ENCODE data around the gene MAOA. TPM values are rescaled to one million over a fixed set of nuclear protein-coding genes. Genes with fewer than 3 reads are reported as not detected.

The MAOA gene
- total and polyA plus RNA-seq, 2 of the 13 experiments (the other 11 are each of a cell fraction or from before 2014, with no cell fraction given) = 13.4 to 14.7 TPM

DNA sequence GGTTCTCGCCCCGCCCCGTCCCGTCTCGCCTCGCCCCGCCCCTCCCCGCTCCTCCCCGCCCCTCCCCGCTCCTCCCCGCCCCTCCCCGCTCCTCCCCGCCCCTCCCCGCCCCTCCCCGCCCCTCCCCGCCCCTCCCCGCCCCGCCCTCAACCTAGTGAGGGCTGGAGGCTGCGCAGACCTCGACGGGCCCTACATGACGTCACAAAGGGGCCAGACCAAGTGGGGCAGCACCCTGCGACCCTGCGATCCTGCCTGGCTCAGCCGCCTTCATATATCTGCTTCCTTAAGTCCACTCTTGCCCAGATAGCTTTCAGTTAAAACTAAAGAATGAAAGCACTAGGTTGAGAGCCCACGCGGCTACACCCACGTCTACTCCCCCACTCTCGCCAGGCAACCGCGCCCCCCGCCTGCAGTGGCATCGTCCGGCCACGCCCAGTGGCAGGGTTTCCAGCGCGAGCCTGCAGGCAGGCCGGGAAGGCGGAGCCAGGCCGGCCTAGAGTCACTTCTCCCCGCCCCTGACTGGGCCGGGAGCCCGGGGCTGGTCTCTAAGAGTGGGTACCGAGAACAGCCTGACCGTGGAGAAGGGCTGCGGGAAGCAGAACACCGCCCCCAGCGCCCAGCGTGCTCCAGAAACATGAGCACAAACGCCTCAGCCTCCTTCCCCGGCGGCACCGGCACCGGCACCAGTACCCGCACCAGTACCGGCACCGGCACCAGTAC lies 1.5 kb upstream of the MAOA start (continued):
- TF ChIP-seq ZNF574 (CRISPR knock-in tag; IDR thresholded peaks at IDR 0.05) = peak; percentile 36; the same call in 1 of the 2 replicates

DNA sequence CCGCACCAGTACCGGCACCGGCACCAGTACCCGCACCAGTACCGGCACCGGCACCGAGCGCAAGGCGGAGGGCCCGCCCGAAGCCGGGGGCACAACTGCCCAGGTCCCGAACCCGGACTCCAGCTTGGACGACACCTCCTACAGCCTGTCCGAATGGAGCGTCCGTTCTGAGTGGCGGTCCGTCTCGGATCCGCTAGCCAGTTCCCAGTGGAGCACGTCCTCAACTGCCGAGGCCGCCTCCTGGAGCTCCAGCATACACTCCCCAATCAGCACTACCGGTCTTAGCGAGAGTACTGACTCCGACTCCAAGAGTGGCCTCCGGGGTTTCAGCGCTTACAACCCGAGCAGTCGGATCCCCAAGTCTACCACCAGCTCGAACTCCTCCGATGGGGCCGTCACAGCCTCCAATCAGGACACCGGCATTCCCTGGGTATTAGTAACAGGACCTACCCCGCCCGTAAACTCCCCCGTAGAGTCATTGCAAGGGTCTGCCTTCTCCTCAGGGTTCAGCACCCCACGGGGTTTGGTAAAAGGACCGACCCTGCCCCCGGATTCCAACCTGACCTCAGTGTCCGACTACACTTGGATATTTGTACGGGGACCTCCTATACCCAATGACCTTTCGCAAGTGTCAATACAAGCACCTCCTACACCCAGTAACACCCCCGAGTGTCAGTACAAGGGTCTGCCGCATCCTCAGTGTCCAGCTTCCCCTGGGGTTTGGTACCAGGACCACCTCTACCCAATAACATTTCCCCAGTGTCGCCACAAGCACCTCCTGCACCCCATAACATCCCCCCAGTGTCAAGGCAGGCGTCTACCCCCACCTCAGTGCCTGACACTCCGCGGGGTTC lies 721 bp upstream of the MAOA start:
- Histone ChIP-seq H3K36me3 (replicated peaks in 1 of 2; ENCODE audit: control insufficient read depth in 1 of 2, insufficient read depth in 2 of 2, low read length in 2 of 2) (no peaks in the 10 kb centered on the region), H3K27ac (ENCODE audit: extremely low read length, insufficient read depth, low read length) (peak overlapping the region; percentile 57), H3K9me3 (ENCODE audit: low read length) (no peaks in the 10 kb centered on the region), H3K9ac (ENCODE audit: insufficient read depth, low read depth, low read length) (peak overlapping the region; percentile 82), H2AFZ (ENCODE audit: low read length) (no peak overlapping the region), H3K79me2 (ENCODE audit: insufficient read depth, low read length) (peaks cover 4% of the 10 kb centered on the region), H3K4me3 (replicated peaks in 1 of 3; ENCODE audit: insufficient read depth in 1 of 3, low read depth in 2 of 3, low read length in 3 of 3) (peak overlapping the region; percentile 74 to 79 (median 78)), H3K4me1 (ENCODE audit: insufficient read depth, low read length) (0 out of 2 replicates have a peak, but pooled peaks cover 5% of the 10 kb centered on the region), H3K4me2 (ENCODE audit: low read depth, low read length) (peak overlapping the region; percentile 85), H3K27me3 (ENCODE audit: control insufficient read depth in 1 of 2, insufficient read depth in 2 of 2, low read length in 2 of 2) (no peaks in the 10 kb centered on the region), H4K20me1 (ENCODE audit: insufficient read depth, low read length) (no peaks in the 10 kb centered on the region)
- in situ Hi-C loops (cut with HindIII; ENCODE audit: extremely low pct_ligation_motif_present, low pct_unique_long_range_greater_than_20kb) = loop anchor here (5.0 to 10.0 kb wide), 2 partner anchors 47 to 89 kb away; no protein-coding TSS in a partner anchor
- FAIRE-seq (no peak), DNase-seq (ENCODE audit: low spot score) (no peak), ATAC-seq (peak; percentile 62)
- BruUV-seq (replicated peaks) = no TSS peak
- intact Hi-C loops (cut with micrococcal nuclease; ENCODE audit: unreplicated experiment) = loop anchor here (1.0 to 5.0 kb wide), 4 partner anchors 37 to 97 kb away; no protein-coding TSS in a partner anchor
- ChIA-PET POLR2A (interaction anchor here (1.4 to 2.3 kb wide), 5 partner anchors 22 to 95 kb away, joined by 5 to 20 read pairs (median 10); no protein-coding TSS in a partner anchor), CTCF (ENCODE audit: low intra/inter-chr PET ratio, low total read pairs) (no interaction called here)
- WGBS (ENCODE audit: low lambda C conversion rate) = 3% methylated on average over 5 of the region's 51 CpGs
- TF ChIP-seq, protein P1, sequence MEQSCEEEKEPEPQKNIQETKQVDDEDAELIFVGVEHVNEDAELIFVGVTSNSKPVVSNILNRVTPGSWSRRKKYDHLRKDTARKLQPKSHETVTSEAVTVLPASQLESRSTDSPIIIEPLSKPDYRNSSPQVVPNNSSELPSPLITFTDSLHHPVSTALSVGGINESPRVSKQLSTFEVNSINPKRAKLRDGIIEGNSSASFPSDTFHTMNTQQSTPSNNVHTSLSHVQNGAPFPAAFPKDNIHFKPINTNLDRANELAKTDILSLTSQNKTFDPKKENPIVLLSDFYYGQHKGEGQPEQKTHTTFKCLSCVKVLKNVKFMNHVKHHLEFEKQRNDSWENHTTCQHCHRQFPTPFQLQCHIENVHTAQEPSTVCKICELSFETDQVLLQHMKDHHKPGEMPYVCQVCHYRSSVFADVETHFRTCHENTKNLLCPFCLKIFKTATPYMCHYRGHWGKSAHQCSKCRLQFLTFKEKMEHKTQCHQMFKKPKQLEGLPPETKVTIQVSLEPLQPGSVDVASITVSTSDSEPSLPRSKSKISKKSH (CRISPR knock-in tag; IDR thresholded peaks at IDR 0.05; ENCODE audit: borderline replicate concordance) = 0 out of 2 replicates have a peak, but pooled peaks have one; percentile 6
- TF ChIP-seq, protein P2, sequence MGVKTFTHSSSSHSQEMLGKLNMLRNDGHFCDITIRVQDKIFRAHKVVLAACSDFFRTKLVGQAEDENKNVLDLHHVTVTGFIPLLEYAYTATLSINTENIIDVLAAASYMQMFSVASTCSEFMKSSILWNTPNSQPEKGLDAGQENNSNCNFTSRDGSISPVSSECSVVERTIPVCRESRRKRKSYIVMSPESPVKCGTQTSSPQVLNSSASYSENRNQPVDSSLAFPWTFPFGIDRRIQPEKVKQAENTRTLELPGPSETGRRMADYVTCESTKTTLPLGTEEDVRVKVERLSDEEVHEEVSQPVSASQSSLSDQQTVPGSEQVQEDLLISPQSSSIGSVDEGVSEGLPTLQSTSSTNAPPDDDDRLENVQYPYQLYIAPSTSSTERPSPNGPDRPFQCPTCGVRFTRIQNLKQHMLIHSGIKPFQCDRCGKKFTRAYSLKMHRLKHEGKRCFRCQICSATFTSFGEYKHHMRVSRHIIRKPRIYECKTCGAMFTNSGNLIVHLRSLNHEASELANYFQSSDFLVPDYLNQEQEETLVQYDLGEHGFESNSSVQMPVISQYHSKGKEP (CRISPR knock-in tag; IDR thresholded peaks at IDR 0.05) = no peak
- TF ChIP-seq ZNF766 (CRISPR knock-in tag; IDR thresholded peaks at IDR 0.05; ENCODE audit: borderline replicate concordance) = 0 out of 2 replicates have a peak, but pooled peaks have one; percentile 24
- TF ChIP-seq, protein P3, sequence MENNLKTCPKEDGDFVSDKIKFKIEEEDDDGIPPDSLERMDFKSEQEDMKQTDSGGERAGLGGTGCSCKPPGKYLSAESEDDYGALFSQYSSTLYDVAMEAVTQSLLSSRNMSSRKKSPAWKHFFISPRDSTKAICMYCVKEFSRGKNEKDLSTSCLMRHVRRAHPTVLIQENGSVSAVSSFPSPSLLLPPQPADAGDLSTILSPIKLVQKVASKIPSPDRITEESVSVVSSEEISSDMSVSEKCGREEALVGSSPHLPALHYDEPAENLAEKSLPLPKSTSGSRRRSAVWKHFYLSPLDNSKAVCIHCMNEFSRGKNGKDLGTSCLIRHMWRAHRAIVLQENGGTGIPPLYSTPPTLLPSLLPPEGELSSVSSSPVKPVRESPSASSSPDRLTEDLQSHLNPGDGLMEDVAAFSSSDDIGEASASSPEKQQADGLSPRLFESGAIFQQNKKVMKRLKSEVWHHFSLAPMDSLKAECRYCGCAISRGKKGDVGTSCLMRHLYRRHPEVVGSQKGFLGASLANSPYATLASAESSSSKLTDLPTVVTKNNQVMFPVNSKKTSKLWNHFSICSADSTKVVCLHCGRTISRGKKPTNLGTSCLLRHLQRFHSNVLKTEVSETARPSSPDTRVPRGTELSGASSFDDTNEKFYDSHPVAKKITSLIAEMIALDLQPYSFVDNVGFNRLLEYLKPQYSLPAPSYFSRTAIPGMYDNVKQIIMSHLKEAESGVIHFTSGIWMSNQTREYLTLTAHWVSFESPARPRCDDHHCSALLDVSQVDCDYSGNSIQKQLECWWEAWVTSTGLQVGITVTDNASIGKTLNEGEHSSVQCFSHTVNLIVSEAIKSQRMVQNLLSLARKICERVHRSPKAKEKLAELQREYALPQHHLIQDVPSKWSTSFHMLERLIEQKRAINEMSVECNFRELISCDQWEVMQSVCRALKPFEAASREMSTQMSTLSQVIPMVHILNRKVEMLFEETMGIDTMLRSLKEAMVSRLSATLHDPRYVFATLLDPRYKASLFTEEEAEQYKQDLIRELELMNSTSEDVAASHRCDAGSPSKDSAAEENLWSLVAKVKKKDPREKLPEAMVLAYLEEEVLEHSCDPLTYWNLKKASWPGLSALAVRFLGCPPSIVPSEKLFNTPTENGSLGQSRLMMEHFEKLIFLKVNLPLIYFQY (CRISPR knock-in tag; IDR thresholded peaks at IDR 0.05; ENCODE audit: borderline replicate concordance) = peak; percentile 25; the same call in 1 of the 2 replicates
- no peak for TF ChIP-seq ZC3H13 (CRISPR knock-in tag; IDR thresholded peaks at IDR 0.05)
